Heart left ventricle (tissue), 13 donors: ENCODE results near the gene VPS50.

Experiments used
- POLR2A ChIP-seq, 2 donors: fragments of 450-650 bp; IDR thresholded peaks; one replicate each; pipeline ENCODE4 v1.6.1; 2017; ENCODE audit warnings: antibody characterized with exemption in 2 of 2, mild to moderate bottlenecking in 2 of 2, moderate library complexity in 2 of 2
- TF ChIP-seq, protein P1 (sequence below), 12 donors: fragments of 200-600 bp; sonication (generic) in 4 of 12; IDR thresholded peaks; one replicate each; pipeline versions ENCODE4 v1.5.0 to v1.8.0; 2018 to 2022; ENCODE audit warnings: antibody characterized with exemption in 12 of 12, mild to moderate bottlenecking in 5 of 12
- donor health status: ischemic (EF 13 %, LVEDD 7.1; RV severe dilation, severe dysfunction).
- donor health status: DM: no; HTN: yes; CAD: no.
- donor health status: DM: no; HTN: no; CAD: no.
- donor health status: ischemic (EF 25% LVEDD 6.9; RV normal size, moderate dysfunction).
- donor health status: ischemic (EF 25% LVEDD 5.7; RV mildly dilated, moderate dysfunction).
- donor health status: ischemic (EF 35%, LVEDD 5.7; RV mildly dilated, moderate dysfunction).
- donor health status: nonischemic (EF 11% LVEDD 7.7; RV severe dilation, severe dysfunction).
- donor health status: DM: yes; HTN: yes; CAD: no.
- donor health status: PGD.
- donor health status: ischemic (EF 29% LVEDD 5.4; RV normal size, mild dysfunction).
- donor health status: nonischemic (EF 23%, LVEDD 6.1; RV moderate dilation, normal function).

DNA sequence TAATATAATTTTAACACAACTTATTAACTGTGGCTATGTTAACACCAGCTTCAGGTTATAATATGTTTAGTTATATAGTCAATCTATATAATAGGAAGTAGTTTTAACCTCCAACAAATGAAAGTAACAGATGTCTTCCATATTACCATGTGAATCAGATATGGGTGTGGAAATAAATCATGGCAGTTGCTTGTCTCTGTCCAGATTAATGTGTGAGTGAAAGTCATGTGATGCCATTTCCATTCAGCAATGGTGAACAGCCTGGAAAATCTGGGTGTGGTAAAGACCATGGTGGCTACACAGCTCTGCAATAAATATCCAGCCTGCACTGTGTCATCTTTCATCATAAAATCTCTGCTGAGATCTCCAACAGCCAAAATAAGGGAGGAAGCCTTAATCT lies 33.7 kb upstream of the VPS50 start:
- TF ChIP-seq, protein P1, sequence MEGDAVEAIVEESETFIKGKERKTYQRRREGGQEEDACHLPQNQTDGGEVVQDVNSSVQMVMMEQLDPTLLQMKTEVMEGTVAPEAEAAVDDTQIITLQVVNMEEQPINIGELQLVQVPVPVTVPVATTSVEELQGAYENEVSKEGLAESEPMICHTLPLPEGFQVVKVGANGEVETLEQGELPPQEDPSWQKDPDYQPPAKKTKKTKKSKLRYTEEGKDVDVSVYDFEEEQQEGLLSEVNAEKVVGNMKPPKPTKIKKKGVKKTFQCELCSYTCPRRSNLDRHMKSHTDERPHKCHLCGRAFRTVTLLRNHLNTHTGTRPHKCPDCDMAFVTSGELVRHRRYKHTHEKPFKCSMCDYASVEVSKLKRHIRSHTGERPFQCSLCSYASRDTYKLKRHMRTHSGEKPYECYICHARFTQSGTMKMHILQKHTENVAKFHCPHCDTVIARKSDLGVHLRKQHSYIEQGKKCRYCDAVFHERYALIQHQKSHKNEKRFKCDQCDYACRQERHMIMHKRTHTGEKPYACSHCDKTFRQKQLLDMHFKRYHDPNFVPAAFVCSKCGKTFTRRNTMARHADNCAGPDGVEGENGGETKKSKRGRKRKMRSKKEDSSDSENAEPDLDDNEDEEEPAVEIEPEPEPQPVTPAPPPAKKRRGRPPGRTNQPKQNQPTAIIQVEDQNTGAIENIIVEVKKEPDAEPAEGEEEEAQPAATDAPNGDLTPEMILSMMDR (IDR thresholded peaks at IDR 0.05) = no peak
- TF ChIP-seq POLR2A (IDR thresholded peaks at IDR 0.05) = no peak
